ENCODE measurements around the gene C1orf185. TPM values are rescaled to one million over a fixed set of nuclear protein-coding genes. Genes with fewer than 3 reads are reported as not detected.

C1orf185 gene
- polyA plus RNA-seq, 4 donors: not detected

Other genes starting within 250 kb of the C1orf185 start
- gene FAF1, start 142.0 kb upstream of the C1orf185 start, polyA plus RNA-seq (ENCODE audit: insufficient read length in 4 of 4): 10 to 100 TPM; 50.6 to 67.7 (median 58.1) TPM
- 10 to 100 TPM in 3 of 4 donors, 1 to 10 TPM in 1; 9.3 to 14.4 (median 10.6) TPM for gene CDKN2C, start 132.0 kb upstream of the C1orf185 start, polyA plus RNA-seq (ENCODE audit: insufficient read length in 4 of 4)
- 100 to 1,000 TPM; 120 to 152 (median 126) TPM for gene RNF11, start 134.0 kb downstream of the C1orf185 start, polyA plus RNA-seq (ENCODE audit: insufficient read length in 4 of 4)
- gene TTC39A, start 228.3 kb downstream of the C1orf185 start, polyA plus RNA-seq (ENCODE audit: insufficient read length in 4 of 4): 10 to 100 TPM in 1 of 4 donors, 1 to 10 TPM in 3; 6.7 to 10.2 (median 9.0) TPM